Uterus (tissue), 4 donors: ENCODE measurements around the gene KCNMA1. TPM values are rescaled to one million over a fixed set of nuclear protein-coding genes. Genes with fewer than 3 reads are reported as not detected.

Source experiments
- DNase-seq, 2 donors: peaks; one replicate each; pipeline ENCODE4 v3.0.0-alpha.2; 2019 to 2020
- H3K27ac ChIP-seq, 2 donors: fragments of 200-600 bp; sonication (generic); 1 replicate in 1 of 2; 2 replicates in 1 of 2; pipeline ENCODE4 v1.5.1; 2016 to 2018
- H3K27me3 ChIP-seq, 2 donors: fragments of 200-600 bp; sonication (generic); one replicate each; pipeline ENCODE4 v1.5.1; 2018 to 2019; ENCODE audit warnings: control low read depth in 1 of 2
- H3K36me3 ChIP-seq, 2 donors: fragments of 200-600 bp; sonication (generic); one replicate each; pipeline ENCODE4 v1.5.1; 2019; ENCODE audit warnings: control low read depth in 1 of 2
- H3K4me1 ChIP-seq, 2 donors: fragments of 200-600 bp; sonication (generic); one replicate each; pipeline ENCODE4 v1.5.1; 2018 to 2019; ENCODE audit warnings: control low read depth in 1 of 2
- H3K4me3 ChIP-seq, 2 donors: fragments of 200-600 bp; sonication (generic); 1 replicate in 1 of 2; 2 replicates in 1 of 2; pipeline ENCODE4 v1.5.1; 2018 to 2019; ENCODE audit warnings: mild to moderate bottlenecking in 1 of 2
- H3K9me3 ChIP-seq, 2 donors: fragments of 200-600 bp; sonication (generic); one replicate each; pipeline ENCODE4 v1.5.1; 2019; ENCODE audit warnings: control low read depth in 1 of 2
- CTCF ChIP-seq, 4 experiments: fragments of 200-600 bp in 2 of 4; fragments of 450-650 bp in 2 of 4; sonication (generic) in 2 of 4; IDR thresholded peaks; one replicate each; pipeline ENCODE4 v1.5.1; 2016 to 2019; ENCODE audit warnings: antibody characterized with exemption in 4 of 4, mild to moderate bottlenecking in 2 of 4, moderate library complexity in 1 of 4
- POLR2A ChIP-seq, 2 donors: fragments of 450-650 bp; IDR thresholded peaks; one replicate each; pipeline ENCODE4 v1.6.1; 2016; ENCODE audit warnings: antibody characterized with exemption in 2 of 2, mild to moderate bottlenecking in 1 of 2, moderate library complexity in 1 of 2
- intact Hi-C: fragments of 100-400 bp; cut with DNase I; formaldehyde crosslinking; loops from one replicate; pipeline ENCODE4 v1.15.1; 2023; ENCODE audit warnings: low total_unique reads
- total RNA-seq, 4 donors: library from RNA; depleted of rRNA in 3 of 4; stranded (reverse); fragments of >200 nt in 3 of 4; gene quantifications; one replicate each; pipeline versions ENCODE4 v1.1.0 to v1.2.4, GENCODE V29; 2014 to 2023
- donor health status: DM: yes; HTN: yes; CAD: no.

KCNMA1 gene
- total RNA-seq, 4 donors from 2014 or later, result 86.2 to 236 (median 164) TPM

DNA sequence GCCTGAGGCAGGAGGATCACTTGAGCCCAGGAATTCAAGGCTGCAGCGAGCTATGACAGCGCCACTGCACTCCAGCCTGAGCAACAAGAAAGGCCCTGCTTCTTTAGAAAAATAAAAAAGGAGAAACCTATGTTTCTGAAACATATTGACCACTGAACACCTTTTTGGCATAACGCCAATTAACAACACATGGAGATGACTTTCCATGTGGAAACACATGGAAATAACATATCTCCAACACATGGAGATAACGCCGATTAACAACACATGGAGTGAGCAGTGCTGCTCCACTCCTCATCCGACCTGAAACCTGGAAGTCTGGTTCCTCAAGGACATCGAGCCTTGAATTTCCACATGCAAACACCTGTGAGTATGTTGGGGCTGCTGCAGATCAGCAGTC is 126.9 kb downstream of the KCNMA1 start:
- DNase-seq, result no peak
- H3K27ac ChIP-seq, result peak overlapping the region in 1 of 2 donors; percentile 90
- no peaks in the 10 kb centered on the region for H3K36me3 ChIP-seq
- no peaks in the 10 kb centered on the region for H3K9me3 ChIP-seq
- intact Hi-C loops, result no loop called here
- no peak overlapping the region for H3K4me3 ChIP-seq
- TF ChIP-seq CTCF (IDR thresholded peaks at IDR 0.05) (no peak), POLR2A (IDR thresholded peaks at IDR 0.05) (no peak)
- peaks cover 2 to 3% of the 10 kb centered on the region in 2 donors for H3K4me1 ChIP-seq
- no peaks in the 10 kb centered on the region for H3K27me3 ChIP-seq

- Histone ChIP-seq H3K4me3 (no peak overlapping the region), H3K27me3 (no peaks in the 10 kb centered on the region), H3K36me3 (no peaks in the 10 kb centered on the region), H3K27ac (peak overlapping the region in 1 of 2 donors; percentile 90), H3K9me3 (no peaks in the 10 kb centered on the region), H3K4me1 (peaks cover 3% of the 10 kb centered on the region in 2 donors)
- TF ChIP-seq POLR2A (IDR thresholded peaks at IDR 0.05) (no peak), CTCF (IDR thresholded peaks at IDR 0.05) (no peak)
- no peak for DNase-seq
- intact Hi-C loops, result no loop called here
Measured at GRCh38 chr10:77510294-77510693, 127.3 kb downstream of the KCNMA1 start.

DNA sequence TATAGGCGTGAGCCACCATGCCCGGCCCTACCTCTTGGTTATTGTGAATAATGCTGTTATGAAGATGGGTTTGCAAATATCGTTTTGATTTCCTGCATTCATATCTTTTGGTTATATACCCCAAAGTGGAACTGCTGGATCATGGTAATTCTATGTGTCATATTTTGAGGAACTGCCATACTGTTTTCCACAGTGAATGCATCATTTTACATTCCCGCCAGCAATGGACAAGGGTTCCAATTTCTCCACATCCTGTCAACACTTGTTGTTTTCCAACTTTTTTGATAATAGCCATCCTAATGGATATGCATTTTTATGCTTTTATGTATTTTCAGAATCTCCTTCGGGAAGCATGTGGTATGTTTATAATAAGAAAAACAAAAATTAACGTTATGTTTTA is 128.2 kb downstream of the KCNMA1 start:
- H3K27me3 ChIP-seq, result no peaks in the 10 kb centered on the region
- H3K4me1 ChIP-seq, result peaks cover 3% of the 10 kb centered on the region in 2 donors
- no peaks in the 10 kb centered on the region for H3K9me3 ChIP-seq
- H3K4me3 ChIP-seq, result no peak overlapping the region
- intact Hi-C loops, result no loop called here
- no peaks in the 10 kb centered on the region for H3K36me3 ChIP-seq
- TF ChIP-seq POLR2A (IDR thresholded peaks at IDR 0.05), result no peak
- DNase-seq, result no peak
- no peak overlapping the region for H3K27ac ChIP-seq

- intact Hi-C loops, result no loop called here
- H3K27ac ChIP-seq, result peak overlapping the region in 1 of 2 donors; percentile 19
Measured at GRCh38 chr10:77507291-77507880, 130.2 kb downstream of the KCNMA1 start.

DNA sequence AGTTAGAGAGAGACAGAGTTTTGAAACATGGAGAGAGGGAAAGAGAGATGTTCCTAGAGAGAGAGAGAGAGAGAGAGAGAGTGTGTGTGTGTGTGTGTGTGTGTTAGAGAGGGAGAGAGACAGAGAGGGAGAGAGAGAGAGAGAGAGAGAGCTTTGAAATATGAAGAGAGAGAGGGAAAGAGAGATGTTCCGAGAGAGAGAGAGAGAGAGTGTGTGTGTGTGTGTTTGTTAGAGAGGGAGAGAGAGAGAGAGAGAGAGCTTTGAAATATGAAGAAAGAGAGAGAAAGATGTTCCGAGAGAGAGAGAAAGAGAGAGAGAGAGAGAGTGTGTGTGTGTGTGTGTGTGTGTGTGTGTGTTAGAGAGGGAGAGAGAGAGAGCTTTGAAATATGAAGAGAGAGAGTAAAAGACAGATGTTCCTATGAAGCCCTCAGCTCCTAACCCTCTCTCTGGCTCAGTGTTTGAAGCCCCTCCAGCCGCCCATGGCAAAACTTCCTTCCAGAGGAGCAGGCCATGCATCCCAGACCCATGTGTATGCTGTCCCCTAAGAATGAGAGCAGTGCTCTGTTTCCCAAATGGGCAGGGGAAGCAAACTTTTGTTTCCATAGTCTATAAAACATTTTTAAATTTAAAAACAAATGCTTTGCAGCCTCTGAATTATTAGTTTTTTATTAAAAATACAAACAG is 130.9 kb downstream of the KCNMA1 start:
- intact Hi-C loops, result no loop called here
- no peaks in the 10 kb centered on the region for H3K9me3 ChIP-seq
- H3K4me1 ChIP-seq, result peaks cover 0 to 3% of the 10 kb centered on the region in 2 donors
- TF ChIP-seq POLR2A (IDR thresholded peaks at IDR 0.05) (no peak), CTCF (IDR thresholded peaks at IDR 0.05) (no peak)
- H3K4me3 ChIP-seq, result no peak overlapping the region
- H3K27ac ChIP-seq, result peak overlapping the region in 1 of 2 donors; percentile 19
- no peaks in the 10 kb centered on the region for H3K36me3 ChIP-seq
- DNase-seq, result no peak
- H3K27me3 ChIP-seq, result no peaks in the 10 kb centered on the region

More at GRCh38 chr10:77507291-77507880, 130.2 kb downstream of the KCNMA1 start:
- TF ChIP-seq CTCF (IDR thresholded peaks at IDR 0.05) (no peak), POLR2A (IDR thresholded peaks at IDR 0.05) (no peak)
- no peaks in the 10 kb centered on the region for H3K27me3 ChIP-seq
- H3K9me3 ChIP-seq, result no peaks in the 10 kb centered on the region
- no peaks in the 10 kb centered on the region for H3K36me3 ChIP-seq
- no peak overlapping the region for H3K4me3 ChIP-seq
- DNase-seq, result no peak
- peaks cover 0 to 3% of the 10 kb centered on the region in 2 donors for H3K4me1 ChIP-seq
